Superior temporal gyrus (tissue), 1 donor: ENCODE data around the gene AXIN1.
"Not testable (repeated sequence)": the region's sequence is repeated elsewhere in the genome, so short reads cannot be mapped to it uniquely, and the experiment has no call there.

Experiments
- DNase-seq: peaks from one replicate; pipeline ENCODE4 v3.0.0-alpha.2; 2016; ENCODE audit errors: extremely low spot score

Gene AXIN1

DNA sequence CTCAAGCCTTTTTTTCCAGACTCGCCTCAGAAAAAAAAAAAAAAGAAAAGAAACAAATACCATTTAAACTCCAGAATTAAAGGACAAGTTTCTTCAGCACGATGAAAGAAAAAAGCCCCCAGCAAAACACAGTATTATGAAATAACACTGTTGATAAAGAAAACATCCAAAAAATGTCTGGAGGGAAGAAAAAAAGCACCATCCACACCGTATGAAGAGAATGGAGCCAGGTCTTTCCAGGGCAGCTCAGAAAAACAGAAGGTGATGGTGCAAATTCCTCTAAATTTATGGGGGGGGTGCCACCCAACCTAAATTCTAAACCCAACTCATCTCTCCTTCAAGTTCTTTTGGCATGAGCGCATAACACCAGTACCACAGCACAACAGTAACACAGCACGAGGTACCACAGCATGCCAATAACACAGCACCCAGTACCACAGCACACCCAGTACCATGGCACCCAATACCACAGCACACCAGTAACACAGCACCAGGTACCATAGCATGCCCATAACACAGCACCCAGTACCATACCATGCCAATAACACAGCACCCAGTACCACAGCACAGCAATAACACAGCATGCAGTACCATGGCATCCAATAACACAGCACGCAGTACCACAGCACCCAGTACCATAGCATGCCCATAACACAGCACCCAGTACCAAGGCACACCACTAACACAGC is 19.0 kb downstream of the AXIN1 start:
- DNase-seq = no peak

DNA sequence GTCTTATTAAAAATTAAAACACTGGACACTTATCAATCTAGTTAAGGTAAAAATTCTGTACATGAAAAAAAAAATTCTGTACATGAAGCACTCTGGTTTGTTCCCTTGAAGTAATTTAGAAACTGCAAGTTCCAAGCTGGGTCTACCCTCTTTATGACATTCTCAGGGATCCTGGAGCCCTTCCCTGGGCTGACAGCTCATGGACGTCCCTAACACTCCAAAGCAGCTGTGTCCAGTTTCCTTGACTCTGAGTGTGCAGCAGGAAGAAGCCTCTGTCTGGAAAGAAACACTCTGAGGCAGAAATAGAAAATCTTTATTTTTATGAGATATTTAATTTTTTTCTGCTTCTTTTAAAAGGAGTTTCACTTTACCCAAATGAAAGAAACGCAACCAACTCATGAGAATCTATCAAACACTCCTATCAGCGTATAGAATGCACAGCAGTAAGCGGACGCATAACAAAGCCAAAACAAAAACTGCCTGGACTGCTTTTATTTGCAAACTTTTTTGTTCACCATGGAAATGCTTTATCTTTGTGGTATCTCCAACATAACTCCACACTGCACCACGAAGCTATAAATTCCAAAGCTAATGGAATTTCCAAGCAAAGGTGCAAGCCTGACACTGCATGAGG is 21.2 kb downstream of the AXIN1 start:
- not testable (repeated sequence) for DNase-seq

DNA sequence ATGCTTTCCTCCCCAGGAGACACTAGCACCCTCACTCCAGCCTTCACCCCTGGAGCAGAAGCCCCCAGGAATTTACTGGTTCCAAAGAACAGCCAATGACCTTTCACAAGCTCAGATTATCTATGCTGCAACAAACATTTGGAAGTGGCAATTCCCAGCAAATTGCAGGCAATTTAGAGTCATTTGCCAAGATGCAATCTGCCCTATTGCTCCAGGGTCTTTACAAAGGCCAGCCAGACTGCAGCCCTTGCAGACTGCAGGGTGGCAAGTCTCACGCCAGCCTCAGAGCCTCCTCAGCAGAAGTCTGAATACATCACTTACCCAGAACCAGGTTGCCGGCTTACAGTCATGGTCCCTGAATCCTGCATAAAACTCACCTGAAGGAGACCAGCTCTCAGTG is 21.8 kb downstream of the AXIN1 start:
- no peak for DNase-seq

DNA sequence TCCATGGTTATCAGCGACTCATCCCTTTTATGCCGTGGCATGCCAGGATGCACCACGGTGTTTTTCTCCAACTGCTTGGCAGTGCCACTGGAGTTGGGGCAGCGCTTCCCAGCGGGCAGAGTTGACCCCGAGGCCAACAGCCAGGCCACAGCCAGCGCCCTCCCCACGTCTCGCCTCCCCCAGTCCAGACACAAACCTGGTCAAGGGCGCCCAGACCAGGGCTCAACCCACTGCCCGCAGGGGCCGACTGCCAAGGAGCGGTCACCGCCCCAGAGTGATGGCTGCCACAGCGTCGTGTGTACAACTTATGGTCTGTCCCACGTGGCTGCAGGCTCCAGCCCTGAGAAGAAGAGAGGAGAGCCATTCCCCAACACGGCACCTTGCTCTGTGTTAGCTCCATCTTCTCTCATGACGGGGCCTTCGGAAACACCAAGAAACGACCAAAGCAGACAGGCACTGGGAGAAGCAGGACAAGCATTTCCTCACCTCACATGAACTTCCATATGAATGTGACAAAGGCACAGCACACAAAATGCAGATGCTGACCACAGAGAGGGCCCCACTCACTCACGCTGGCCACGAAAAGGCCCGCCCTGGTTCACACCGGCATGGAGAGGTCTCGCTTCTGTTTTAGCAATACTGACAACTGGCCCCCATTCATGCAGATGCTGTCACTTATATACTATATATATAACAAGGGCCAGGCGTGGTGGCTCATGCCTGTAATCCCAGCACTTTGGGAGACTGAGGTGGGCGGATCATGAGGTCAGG is 27.0 kb downstream of the AXIN1 start:
- DNase-seq = no peak

DNA sequence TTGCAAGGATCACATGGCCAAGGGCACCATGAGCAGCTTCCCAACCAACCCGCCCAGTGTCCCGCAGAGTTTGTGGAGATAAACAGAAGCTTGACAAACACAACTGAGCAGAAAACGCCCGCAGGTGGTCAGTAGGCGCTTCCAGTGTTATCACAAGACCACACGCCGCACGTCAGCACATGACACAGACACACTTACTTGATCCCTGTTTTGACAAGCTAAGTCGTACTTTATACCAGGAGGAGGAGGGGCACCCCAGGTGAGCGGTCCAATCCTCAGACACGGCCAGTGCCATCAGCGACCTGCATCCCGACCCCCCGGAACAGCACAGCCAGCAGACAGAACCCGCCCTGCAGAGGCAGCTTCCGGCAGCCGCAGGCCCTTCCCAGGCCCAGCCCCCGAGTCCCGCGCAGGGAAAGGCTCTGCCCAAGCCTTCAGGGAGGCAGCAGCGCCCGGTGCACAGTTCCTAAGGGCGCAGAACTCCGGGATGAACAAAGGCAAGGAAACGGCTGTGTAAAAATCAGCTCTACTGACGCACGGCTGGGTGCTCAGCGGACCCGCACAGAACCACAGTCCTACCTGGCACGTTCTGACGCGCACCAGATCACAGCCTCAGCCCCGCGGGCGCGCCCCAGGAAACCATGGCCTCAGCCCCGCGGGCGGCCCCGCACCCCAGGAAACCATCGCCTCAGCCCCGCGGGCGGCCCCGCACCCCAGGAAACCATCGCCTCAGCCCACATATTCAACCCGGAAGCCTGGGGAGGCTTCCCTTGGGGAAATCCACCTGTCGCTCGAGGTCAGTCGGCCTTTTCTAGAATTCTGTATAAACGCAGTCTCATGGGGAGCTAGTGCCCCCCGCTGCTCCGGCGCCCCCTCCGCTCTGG is 27.8 kb downstream of the AXIN1 start:
- DNase-seq = no peak

DNA sequence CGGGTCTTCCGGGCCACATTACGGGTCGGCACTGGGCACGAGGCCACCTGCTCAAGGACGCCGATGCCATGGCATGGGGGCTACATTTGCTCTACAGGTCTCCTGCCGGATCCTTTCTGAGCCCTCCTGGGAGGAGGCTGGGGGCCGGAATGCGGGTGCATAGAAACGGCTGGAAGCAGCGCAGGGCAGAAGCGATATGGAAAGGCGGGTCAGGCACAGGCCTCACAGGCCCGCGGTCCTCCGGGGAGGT is 28.4 kb downstream of the AXIN1 start:
- DNase-seq = no peak

DNA sequence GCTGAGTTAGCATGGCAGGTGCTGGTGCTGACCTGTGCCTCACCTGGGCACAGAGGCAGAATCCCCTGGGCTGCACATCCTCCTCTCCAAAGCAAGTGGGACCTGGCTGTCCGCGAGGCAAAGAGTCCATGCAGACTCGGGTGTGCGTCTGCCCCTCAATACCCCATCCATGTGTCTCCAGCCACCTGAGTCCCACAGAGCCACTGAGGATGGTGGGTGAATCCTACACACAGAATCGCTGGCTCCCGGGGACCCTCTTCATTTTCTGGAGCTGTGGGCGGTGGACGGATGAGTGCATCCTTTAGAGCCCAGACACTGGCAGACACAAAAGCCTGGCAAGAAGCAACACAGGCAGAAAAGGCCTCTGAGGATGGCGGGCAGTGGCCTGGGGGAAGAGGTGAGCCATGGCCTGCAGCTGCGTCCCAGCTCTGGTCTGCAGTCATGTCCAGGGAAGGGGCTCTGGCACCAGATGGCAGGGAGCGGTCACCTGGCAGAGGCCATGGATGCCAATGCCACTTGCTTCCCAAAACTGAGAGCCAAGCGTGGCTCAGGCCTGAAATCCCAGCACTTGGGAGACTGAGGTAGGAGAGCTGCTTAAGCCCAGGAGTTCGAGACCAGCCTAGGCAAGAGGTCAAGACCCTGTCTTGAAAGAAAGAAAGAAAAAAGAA is 29.9 kb downstream of the AXIN1 start:
- no peak for DNase-seq

DNA sequence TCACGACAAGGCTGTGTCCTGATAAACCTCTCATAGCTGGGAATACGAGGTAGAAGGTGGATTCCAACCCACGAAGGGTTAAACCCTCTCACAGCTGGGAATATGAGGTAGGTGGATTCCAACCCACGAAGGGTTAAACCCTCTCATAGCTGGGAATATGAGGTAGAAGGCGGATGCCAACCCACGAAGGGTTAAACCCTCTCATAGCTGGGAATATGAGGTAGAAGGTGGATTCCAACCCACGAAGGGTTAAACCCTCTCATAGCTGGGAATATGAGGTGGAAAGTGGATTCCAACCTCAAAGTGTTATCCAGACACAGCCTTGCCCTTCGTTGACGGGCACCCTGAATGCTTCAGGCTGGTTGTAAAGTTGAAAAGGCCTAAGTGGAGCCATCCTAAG is 31.0 kb downstream of the AXIN1 start:
- no peak for DNase-seq

DNA sequence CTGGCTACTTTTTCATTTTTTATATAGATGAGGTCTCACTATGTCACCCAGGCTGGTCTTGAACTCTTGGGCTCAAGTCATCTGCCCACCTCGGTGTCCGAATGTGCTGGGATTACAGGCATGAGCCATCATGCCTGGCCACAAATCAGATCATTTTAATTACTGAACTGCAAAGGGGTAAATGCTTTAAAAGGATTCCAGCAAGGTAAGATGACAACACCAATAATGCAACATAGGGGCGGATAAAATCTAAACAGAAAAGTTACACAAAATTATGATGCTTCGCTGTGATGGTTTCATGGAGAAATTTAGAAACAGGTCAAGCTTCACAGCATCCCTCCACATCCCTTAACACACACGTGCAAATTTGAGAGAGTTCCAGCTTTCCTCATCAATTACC is 32.3 kb downstream of the AXIN1 start:
- DNase-seq = no peak

DNA sequence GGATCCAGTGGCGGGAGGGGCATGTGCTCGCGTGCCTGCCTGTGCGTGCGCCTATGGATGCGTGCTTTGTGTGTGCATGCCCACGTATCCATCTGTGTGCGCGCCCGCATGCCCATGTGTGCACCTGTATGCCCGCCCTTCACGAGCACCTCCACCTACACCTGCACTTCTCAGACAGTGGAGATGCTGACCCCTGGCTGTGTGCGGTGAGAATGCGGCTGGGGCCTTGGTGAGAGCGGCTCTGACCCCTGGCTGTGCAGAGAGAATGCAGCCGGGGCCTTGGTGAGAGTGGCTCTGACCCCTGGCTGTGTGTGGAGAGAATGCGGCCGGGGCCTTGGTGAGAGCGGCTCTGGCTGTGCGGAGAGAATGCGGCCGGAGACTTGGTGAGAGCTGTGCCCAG is 33.9 kb downstream of the AXIN1 start:
- DNase-seq = no peak

DNA sequence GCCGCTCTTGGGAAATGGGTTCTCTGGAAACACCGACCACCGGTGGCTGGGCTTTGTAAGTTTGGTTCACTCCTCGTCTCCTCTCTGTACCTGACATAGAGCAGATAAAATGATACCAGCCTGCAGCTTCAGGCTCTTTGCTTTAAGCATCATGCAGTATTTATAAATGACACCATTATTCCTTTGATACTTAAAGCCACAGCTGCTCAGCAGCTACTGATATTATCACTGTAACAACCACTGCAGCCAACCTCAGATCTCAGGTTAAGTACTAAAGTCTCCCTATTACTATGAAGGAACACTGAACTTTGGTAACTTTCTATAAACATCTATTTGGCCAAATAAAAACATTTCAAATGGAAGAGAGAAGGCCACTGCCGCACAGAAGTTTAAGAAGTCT is 34.9 kb downstream of the AXIN1 start:
- no peak for DNase-seq

DNA sequence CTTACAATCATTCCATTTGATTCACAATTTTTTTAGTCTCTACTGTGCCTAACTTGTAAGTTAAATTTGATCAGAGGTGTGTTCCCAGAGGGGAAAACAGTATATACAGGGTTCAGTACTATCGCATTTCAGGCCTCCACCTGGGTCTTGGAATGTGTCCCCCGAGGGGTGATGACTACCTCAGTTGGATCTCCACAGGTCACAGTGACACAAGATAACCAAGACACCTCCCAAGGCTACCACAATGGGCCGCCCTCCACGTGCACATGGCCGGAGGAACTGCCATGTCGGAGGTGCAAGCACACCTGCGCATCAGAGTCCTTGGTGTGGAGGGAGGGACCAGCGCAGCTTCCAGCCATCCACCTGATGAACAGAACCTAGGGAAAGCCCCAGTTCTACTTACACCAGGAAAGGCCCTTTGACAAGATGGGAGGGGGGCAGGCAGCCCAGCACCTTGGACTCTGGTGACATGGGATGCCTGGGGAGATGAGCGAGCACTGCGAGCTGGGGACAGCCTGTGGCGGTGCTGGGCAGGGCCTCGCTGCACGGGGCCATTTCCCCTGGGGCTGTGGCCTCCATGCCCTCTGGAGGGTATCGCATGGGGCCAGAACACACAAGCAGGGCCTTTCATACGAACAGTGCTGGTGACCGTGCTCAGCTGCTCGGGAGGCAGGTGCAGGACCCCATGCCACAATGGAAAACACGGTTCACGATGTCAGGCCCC is 35.6 kb downstream of the AXIN1 start:
- no peak for DNase-seq

DNA sequence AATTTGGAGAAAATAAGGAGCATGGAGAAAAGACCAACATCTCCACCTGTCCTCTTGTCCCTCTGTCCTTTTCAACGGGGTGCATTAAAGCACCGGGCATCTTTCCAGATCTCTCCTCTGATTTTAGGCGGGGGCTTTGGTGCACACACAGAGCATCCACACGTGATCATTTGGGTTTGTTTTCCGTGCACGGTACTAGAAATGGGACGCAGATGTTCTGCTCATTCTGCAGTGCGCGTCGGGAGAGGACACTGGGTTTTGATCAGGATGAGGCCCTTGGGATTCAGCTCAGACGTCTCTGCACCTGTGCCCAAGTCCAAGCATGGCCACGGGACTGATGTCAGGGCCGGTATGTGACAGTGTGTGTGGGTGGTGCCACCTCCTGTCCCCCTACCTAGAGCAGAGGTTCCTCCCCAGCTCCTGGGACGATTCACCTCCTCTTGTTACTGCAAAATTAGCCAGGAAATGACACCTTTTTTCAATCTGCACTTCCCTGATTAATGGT is 37.7 kb downstream of the AXIN1 start:
- peak; percentile 13 for DNase-seq

DNA sequence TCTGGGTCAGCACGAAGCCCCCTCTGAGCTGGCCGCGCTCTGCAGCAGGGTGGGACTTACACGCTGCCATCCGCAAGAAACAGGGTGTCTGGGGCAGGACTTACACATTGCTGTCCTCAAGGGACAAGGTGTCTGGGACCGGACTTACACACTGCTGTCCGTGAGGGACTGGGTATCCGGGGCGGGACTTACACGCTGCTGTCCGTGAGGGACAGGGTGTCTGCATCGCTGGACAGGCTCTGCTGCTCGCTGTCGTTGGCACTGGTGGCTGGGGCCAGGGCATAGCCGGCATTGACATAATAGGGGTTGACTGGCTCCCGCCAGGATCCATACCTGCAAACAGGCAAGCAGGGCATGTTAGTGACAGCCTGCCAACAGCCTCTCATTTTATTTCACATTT is 38.2 kb downstream of the AXIN1 start:
- no peak for DNase-seq

DNA sequence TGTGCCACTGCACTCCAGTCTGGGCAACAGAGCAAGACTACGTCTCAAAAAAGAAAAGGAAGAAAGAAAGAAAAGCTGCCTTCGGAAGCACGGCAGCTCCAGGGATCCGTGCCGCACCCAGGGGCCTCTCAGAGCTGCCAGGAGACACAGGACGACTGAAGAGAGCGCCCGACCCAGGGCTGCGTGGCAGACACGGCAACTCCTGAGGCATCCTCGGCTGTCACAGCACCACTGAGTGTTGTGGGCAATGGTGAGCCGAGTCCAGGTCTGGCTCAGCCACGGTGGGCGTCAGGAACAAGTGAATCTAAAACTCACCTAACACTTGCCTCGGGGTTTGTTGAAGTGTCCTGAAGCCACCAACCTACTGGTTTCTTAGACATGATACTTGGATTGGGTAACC is 40.8 kb downstream of the AXIN1 start:
- no peak for DNase-seq

DNA sequence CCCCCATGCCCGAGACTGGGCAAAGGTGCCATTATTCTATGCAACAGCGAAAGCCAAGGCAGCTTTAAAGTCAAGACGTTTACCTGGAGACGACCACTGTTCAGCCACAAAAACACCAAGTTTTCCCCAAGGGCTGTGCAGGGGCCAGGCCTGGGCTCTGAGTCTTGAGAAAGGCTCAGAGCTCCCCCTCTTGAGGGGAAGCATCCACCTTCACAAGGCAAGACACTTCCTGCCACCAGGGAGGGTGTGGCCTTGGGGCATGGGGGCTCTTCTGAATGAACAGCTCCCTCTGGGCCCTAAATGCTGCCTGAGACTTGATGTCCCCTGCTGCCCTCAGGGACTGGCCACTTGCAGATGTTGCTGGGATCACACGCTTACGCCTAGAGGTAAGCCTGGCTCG is 43.0 kb downstream of the AXIN1 start:
- no peak for DNase-seq

DNA sequence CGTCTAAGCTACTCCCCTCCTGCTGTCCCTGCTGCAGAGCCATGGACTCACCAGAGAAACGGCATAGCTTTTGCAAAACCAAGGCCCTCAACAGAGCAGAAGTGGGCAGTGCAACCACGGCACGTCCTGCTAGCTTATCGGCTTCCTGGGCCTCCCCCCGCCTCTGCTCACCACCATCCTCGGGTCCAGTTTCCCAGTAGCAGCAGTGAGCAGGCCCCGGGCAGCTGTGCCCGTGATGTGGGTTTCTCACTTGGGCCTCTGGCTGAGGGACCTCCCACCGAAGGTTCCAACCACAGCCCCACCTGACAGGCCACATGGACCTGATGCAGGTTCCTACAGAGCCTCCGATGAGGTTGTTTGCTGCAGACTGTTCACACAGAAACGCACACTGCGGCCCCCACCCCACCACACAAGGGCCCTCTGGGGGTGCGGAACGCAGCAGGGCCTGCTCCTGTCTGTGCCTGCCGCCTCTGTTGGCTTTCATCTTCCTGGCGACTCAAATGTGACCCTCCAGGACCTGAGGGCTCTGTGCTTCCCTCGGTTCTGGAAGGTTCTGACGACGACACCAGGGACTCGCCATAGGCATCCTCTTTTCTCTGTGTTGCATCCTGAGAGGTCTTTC is 44.7 kb downstream of the AXIN1 start:
- DNase-seq = no peak

DNA sequence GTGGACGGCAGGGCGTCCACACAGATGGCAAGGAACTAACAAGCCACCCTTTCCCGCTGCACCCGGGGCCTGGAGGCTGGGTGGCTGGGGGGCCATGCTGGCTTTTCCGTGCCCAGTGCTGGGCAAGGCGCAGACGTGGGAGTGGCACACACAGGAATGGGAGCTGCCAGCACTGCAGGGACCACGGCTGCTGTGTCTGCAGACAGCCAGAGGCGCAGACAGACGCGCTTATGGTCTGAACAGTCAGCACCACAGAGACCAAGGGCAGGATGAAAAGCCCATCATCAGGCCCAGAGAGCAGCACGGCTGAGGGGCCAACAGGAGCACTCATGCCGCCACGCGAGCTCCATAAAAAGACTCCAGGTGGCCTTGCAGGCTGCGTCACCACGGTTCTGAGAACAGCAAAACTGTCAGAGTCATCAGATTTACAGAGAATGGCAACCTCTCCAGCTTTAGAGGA is 45.6 kb downstream of the AXIN1 start:
- no peak for DNase-seq

DNA sequence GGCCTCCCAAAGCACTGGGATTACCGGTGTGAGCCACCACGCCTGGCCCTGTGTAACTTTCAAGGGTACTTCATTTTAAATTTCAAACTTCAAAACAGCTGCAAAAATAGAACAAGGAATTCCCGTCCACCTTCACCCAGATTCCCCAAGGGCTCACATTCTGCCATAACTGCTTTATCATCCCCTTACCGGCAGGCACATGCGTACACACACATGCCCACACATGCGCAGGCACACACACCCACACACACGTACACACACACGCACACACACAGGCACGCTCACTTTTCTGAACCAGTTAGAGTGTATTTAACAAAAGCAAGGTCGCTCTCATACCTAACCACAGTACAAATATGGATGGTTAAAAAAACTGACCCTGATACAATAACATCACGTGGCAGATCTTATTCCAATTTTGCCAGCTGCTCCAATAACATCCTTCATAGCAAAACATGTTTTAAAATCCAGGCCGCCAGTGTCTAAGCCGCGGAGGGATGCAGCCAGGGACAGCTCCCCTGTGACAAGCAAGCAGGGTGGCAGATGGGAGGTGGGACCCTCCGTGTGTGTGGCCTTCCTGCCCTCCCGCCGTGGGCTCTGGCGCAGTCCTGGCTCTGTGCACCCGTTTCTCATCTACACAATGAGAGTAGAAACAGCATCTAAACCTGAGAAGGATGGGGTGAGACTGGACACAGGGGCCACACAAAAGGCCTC is 46.5 kb downstream of the AXIN1 start:
- DNase-seq = peak; percentile 34
